ENCODE results near the gene COX4I1. TPM values are rescaled to one million over a fixed set of nuclear protein-coding genes. Genes with fewer than 3 reads are reported as not detected.

The COX4I1 gene
- total RNA-seq, 4 donors from 2014 or later = 434 to 580 (median 493) TPM

GRCh38 chr16:85850344-85850880 is 50.9 kb downstream of the COX4I1 start:
- no peak for TF ChIP-seq CTCF (IDR thresholded peaks at IDR 0.05; ENCODE audit: low read depth)

GRCh38 chr16:85851034-85851785 is 51.7 kb downstream of the COX4I1 start:
- TF ChIP-seq CTCF (IDR thresholded peaks at IDR 0.05; ENCODE audit: low read depth) = no peak

- no peak for TF ChIP-seq CTCF (IDR thresholded peaks at IDR 0.05; ENCODE audit: low read depth)
These were observed 54.4 kb downstream of the COX4I1 start for GRCh38 chr16:85853547-85854545.

- no peak for TF ChIP-seq CTCF (IDR thresholded peaks at IDR 0.05; ENCODE audit: low read depth)
These were observed 55.4 kb downstream of the COX4I1 start for GRCh38 chr16:85854935-85855334.

GRCh38 chr16:85856079-85856478 is 56.6 kb downstream of the COX4I1 start:
- no peak for TF ChIP-seq CTCF (IDR thresholded peaks at IDR 0.05; ENCODE audit: low read depth)

- TF ChIP-seq CTCF (IDR thresholded peaks at IDR 0.05; ENCODE audit: low read depth) = no peak
These were observed 57.1 kb downstream of the COX4I1 start for GRCh38 chr16:85856585-85856984.

Small RNA genes lying within 50 kb of the gene (small RNA-seq; reads per million reads assigned to genes)
- not detected for gene RNU1-103P

Other genes starting within 250 kb of the COX4I1 start
- 100 to 1,000 TPM in 2 of 4 donors, 10 to 100 TPM in 2; 57.1 to 208 (median 90.5) TPM for gene GSE1, start 186.4 kb upstream of the COX4I1 start, total RNA-seq
- gene GINS2, start 110.7 kb upstream of the COX4I1 start, total RNA-seq = under 1 TPM in 2 of 4 donors, not detected in 2; 0.22 to 0.68 TPM
- gene C16orf74, start 48.6 kb upstream of the COX4I1 start, total RNA-seq = 1 to 10 TPM in 3 of 4 donors, not detected in 1; 1.5 to 6.2 (median 1.7) TPM
- gene EMC8, start 151 bp upstream of the COX4I1 start, total RNA-seq = 10 to 100 TPM; 14.1 to 63.1 (median 21.8) TPM
- gene IRF8, start 99.5 kb downstream of the COX4I1 start, total RNA-seq = 100 to 1,000 TPM in 1 of 4 donors, 10 to 100 TPM in 3; 40.8 to 156 (median 66.6) TPM